ENCODE results near the gene APEH. TPM values are rescaled to one million over a fixed set of nuclear protein-coding genes. Genes with fewer than 3 reads are reported as not detected.

Gene APEH
- total RNA-seq, 4 donors from 2014 or later, result 53.9 to 151 (median 116) TPM

DNA sequence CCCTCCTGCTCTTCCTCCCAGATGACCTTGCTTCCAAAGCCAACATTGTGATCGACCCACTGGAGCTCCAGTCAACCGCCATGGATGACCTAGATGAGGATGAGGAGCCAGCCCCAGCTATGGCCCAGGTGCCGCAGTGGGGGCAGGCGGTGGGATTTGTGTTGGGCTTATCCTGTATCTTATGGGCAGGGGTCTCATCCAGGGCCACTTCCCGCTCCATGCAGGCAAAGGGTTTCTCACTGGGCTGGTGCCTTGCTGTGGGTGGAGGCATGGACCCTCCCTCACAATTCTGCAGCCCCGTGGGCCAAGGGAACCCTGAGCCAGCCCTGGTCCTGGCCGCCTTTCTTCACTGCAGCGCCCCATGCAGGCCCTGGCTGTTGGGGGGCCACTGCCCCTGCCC lies 30.5 kb downstream of the APEH start:
- 98% methylated on average over 8 of the region's 8 CpGs; no CpG with 5 or more reads in 1 of the 2 donors for WGBS, 2 donors (ENCODE audit: low coverage in 1 of 2)
- Histone ChIP-seq H3K4me1 (no peaks in the 10 kb centered on the region), H3K27me3 (no peaks in the 10 kb centered on the region), H3K27ac (no peak overlapping the region), H3K36me3 (no peaks in the 10 kb centered on the region), H3K4me3 (no peak overlapping the region), H3K9me3 (no peaks in the 10 kb centered on the region)
- DNase-seq, result no peak
- TF ChIP-seq EP300 (IDR thresholded peaks at IDR 0.05; ENCODE audit: low read depth) (no peak), POLR2A (IDR thresholded peaks at IDR 0.05) (no peak), POLR2AphosphoS5 (IDR thresholded peaks at IDR 0.05) (no peak)
- TF ChIP-seq, protein P1, sequence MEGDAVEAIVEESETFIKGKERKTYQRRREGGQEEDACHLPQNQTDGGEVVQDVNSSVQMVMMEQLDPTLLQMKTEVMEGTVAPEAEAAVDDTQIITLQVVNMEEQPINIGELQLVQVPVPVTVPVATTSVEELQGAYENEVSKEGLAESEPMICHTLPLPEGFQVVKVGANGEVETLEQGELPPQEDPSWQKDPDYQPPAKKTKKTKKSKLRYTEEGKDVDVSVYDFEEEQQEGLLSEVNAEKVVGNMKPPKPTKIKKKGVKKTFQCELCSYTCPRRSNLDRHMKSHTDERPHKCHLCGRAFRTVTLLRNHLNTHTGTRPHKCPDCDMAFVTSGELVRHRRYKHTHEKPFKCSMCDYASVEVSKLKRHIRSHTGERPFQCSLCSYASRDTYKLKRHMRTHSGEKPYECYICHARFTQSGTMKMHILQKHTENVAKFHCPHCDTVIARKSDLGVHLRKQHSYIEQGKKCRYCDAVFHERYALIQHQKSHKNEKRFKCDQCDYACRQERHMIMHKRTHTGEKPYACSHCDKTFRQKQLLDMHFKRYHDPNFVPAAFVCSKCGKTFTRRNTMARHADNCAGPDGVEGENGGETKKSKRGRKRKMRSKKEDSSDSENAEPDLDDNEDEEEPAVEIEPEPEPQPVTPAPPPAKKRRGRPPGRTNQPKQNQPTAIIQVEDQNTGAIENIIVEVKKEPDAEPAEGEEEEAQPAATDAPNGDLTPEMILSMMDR (IDR thresholded peaks at IDR 0.05), result no peak
- intact Hi-C loops (cut with DNase I; ENCODE audit: low total_unique reads) (loop anchor here (10.0 kb wide), 2 partner anchors 140 to 200 kb away; partner anchors contain the start of gene MST1R), in situ Hi-C loops (cut with MboI; ENCODE audit: low pct_ligation_motif_present in 1 of 4, low pct_unique_long_range_greater_than_20kb in 1 of 4, low sequenced_read_pairs in 3 of 4) (loop anchor here in 1 of 4 donors (10.0 kb wide), 1 partner anchor 140 kb away; no protein-coding TSS in a partner anchor)

DNA sequence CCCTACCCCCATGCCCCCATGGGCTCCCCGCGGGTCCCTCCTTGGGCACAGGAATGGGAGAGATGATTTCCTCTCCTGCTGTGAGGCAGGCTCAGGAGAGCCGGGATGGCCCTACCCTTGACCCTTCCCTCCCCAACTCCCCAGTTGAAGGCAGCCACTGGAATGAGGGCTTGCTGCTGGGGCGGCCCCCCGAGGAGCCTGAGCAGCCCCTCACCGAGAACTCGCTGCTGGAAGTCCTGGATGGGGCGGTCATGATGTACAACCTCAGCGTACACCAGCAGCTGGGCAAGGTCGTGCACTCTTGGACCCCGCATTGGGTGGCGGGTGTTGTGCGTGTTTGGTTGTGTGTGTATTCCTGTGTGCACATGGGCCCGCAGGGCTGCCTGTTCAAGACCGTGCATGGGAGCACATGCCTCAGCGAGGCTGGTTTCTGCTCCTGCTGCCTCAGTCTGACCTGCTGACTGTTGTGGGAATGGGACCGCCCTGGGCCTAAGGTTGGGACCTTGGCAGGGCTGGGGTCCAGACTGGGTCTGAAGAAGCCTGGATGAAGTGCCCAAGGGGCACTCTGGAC lies 31.3 kb downstream of the APEH start:
- in situ Hi-C loops (cut with MboI; ENCODE audit: low pct_ligation_motif_present in 1 of 4, low pct_unique_long_range_greater_than_20kb in 1 of 4, low sequenced_read_pairs in 3 of 4), result loop anchor here in 1 of 4 donors (10.0 kb wide), 1 partner anchor 139 kb away; no protein-coding TSS in a partner anchor
- Histone ChIP-seq H3K9me3 (no peaks in the 10 kb centered on the region), H3K27ac (no peak overlapping the region), H3K36me3 (no peaks in the 10 kb centered on the region), H3K4me1 (no peaks in the 10 kb centered on the region), H3K4me3 (no peak overlapping the region), H3K27me3 (no peaks in the 10 kb centered on the region)
- DNase-seq, result no peak
- intact Hi-C loops (cut with DNase I; ENCODE audit: low total_unique reads), result loop anchor here (10.0 kb wide), 2 partner anchors 139 to 199 kb away; partner anchors contain the start of gene MST1R
- no peak for TF ChIP-seq EP300 (IDR thresholded peaks at IDR 0.05; ENCODE audit: low read depth)
- no peak for TF ChIP-seq POLR2A (IDR thresholded peaks at IDR 0.05)
- no peak for TF ChIP-seq POLR2AphosphoS5 (IDR thresholded peaks at IDR 0.05)
- TF ChIP-seq, protein P1 (IDR thresholded peaks at IDR 0.05), result no peak
- WGBS, 2 donors (ENCODE audit: low coverage in 1 of 2), result 93% methylated on average over 10 of the region's 17 CpGs; no CpG with 5 or more reads in 1 of the 2 donors

DNA sequence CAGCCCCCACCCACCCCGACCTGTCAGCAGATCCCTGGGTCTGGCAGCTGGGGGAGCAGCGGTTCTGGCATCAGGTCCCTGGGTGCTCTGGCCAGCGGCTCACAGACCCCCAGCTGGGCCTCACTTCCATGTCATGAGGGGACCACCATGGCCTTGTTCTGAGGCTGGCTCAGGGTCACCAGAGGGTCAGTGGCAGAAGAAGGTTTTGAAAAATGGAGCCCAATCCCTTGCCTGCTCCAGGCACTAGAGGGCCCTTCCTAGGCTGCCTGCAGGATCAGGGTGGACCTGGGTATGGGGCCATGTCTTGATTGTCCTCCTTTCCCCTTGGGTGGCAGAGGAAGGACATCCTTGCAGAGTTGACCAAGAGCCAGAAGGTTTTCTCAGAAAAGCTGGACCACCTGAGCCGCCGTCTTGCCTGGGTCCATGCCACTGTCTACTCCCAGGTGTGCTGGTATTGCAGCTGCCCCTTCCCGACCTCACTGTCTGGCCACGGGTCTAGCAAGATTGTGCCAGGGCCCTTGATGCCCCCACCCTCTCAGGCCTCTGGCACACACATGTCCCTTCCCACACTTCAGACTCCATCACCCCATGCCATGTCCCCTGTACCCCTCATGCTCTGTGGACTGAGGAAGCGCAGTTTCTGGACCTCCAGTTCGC lies 32.4 kb downstream of the APEH start:
- Histone ChIP-seq H3K36me3 (no peaks in the 10 kb centered on the region), H3K27ac (no peak overlapping the region), H3K4me1 (no peaks in the 10 kb centered on the region), H3K4me3 (no peak overlapping the region), H3K27me3 (no peaks in the 10 kb centered on the region), H3K9me3 (no peaks in the 10 kb centered on the region)
- in situ Hi-C loops (cut with MboI; ENCODE audit: low pct_ligation_motif_present in 1 of 4, low pct_unique_long_range_greater_than_20kb in 1 of 4, low sequenced_read_pairs in 3 of 4) (loop anchor here in 1 of 4 donors (10.0 kb wide), 1 partner anchor 138 kb away; no protein-coding TSS in a partner anchor), intact Hi-C loops (cut with DNase I; ENCODE audit: low total_unique reads) (loop anchor here (10.0 kb wide), 2 partner anchors 138 to 198 kb away; partner anchors contain the start of gene MST1R)
- WGBS, 2 donors (ENCODE audit: low coverage in 1 of 2), result 93% methylated on average over 8 of the region's 9 CpGs; no CpG with 5 or more reads in 1 of the 2 donors
- TF ChIP-seq EP300 (IDR thresholded peaks at IDR 0.05; ENCODE audit: low read depth), result no peak
- TF ChIP-seq POLR2AphosphoS5 (IDR thresholded peaks at IDR 0.05), result no peak
- TF ChIP-seq, protein P1 (IDR thresholded peaks at IDR 0.05), result no peak
- TF ChIP-seq POLR2A (IDR thresholded peaks at IDR 0.05), result no peak
- DNase-seq, result no peak

DNA sequence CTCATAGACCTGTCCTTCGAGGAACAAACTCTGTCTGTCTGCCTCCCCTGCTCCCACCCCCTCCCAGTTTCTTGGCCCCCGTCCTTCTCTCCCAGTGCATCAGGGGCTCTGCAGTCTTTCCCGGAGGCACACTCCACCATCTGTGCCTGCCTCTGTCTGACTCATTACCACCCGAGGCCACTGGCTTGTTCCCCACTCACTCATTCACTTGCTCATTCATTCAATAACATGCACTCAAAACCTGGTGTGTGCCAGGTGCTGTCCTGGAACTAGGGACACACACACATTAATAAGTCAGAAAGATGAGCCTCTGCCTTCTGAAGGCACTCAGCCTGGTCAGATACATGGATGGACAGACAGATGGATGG lies 32.9 kb downstream of the APEH start:
- Histone ChIP-seq H3K27me3 (no peaks in the 10 kb centered on the region), H3K36me3 (no peaks in the 10 kb centered on the region), H3K9me3 (no peaks in the 10 kb centered on the region), H3K4me1 (no peaks in the 10 kb centered on the region), H3K4me3 (no peak overlapping the region), H3K27ac (no peak overlapping the region)
- TF ChIP-seq POLR2A (IDR thresholded peaks at IDR 0.05) (no peak), POLR2AphosphoS5 (IDR thresholded peaks at IDR 0.05) (no peak), EP300 (IDR thresholded peaks at IDR 0.05; ENCODE audit: low read depth) (no peak)
- TF ChIP-seq, protein P1 (IDR thresholded peaks at IDR 0.05), result no peak
- intact Hi-C loops (cut with DNase I; ENCODE audit: low total_unique reads) (loop anchor here (10.0 kb wide), 2 partner anchors 138 to 198 kb away; partner anchors contain the start of gene MST1R), in situ Hi-C loops (cut with MboI; ENCODE audit: low pct_ligation_motif_present in 1 of 4, low pct_unique_long_range_greater_than_20kb in 1 of 4, low sequenced_read_pairs in 3 of 4) (loop anchor here in 1 of 4 donors (10.0 kb wide), 1 partner anchor 138 kb away; no protein-coding TSS in a partner anchor)
- no peak for DNase-seq
- WGBS, 2 donors (ENCODE audit: low coverage in 1 of 2), result 76 to 85% methylated on average over 2 to 4 of the region's 4 CpGs

Data from transverse colon (tissue), 4 donors.